Stomach (tissue), 4 donors: Measurements from ENCODE around the gene EXOSC7.

Experiments
- EP300 ChIP-seq: sonication (generic); formaldehyde crosslinking; IDR thresholded peaks from one replicate; pipeline ENCODE4 v1.6.1; 2017; ENCODE audit warnings: antibody characterized with exemption
- POLR2A ChIP-seq, 4 donors: fragments of 450-650 bp; IDR thresholded peaks; one replicate each; pipeline ENCODE4 v1.6.1; 2016; ENCODE audit warnings: antibody characterized with exemption in 4 of 4, control low read depth in 2 of 4, mild to moderate bottlenecking in 1 of 4, moderate library complexity in 1 of 4
- POLR2AphosphoS5 ChIP-seq, 3 donors: sonication (generic); formaldehyde crosslinking; IDR thresholded peaks; one replicate each; pipeline ENCODE4 v1.6.1; 2016; ENCODE audit warnings: antibody characterized with exemption in 3 of 3
- TF ChIP-seq, protein P1 (sequence below), 7 experiments: fragments of 450-650 bp in 4 of 7; fragments of 200-600 bp in 3 of 7; sonication (generic) in 3 of 7; IDR thresholded peaks; one replicate each; pipeline ENCODE4 v1.5.1; 2016 to 2019; ENCODE audit warnings: antibody characterized with exemption in 7 of 7, control low read depth in 2 of 7, mild to moderate bottlenecking in 1 of 7

DNA sequence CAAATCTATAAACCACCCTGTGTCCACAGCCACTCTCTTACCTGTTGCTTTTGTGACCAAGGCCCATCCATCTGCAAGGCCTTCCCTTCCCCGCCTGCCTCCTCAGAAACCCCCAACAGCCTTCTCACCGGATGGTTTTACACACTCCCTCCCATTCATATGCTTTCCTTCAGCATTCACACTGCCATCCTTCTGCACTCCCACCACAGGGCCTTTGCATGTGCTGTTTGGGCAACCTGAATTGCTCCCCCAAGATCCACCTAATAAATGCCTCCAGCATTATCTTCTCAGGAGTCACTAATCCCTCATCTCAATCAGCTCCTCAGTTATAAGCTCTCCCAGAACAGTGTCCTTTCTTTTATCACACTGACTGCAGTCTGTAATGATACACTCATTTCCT lies 56.1 kb downstream of the EXOSC7 start:
- TF ChIP-seq, protein P1, sequence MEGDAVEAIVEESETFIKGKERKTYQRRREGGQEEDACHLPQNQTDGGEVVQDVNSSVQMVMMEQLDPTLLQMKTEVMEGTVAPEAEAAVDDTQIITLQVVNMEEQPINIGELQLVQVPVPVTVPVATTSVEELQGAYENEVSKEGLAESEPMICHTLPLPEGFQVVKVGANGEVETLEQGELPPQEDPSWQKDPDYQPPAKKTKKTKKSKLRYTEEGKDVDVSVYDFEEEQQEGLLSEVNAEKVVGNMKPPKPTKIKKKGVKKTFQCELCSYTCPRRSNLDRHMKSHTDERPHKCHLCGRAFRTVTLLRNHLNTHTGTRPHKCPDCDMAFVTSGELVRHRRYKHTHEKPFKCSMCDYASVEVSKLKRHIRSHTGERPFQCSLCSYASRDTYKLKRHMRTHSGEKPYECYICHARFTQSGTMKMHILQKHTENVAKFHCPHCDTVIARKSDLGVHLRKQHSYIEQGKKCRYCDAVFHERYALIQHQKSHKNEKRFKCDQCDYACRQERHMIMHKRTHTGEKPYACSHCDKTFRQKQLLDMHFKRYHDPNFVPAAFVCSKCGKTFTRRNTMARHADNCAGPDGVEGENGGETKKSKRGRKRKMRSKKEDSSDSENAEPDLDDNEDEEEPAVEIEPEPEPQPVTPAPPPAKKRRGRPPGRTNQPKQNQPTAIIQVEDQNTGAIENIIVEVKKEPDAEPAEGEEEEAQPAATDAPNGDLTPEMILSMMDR (IDR thresholded peaks at IDR 0.05): no peak
- TF ChIP-seq POLR2A (IDR thresholded peaks at IDR 0.05): no peak
- no peak for TF ChIP-seq POLR2AphosphoS5 (IDR thresholded peaks at IDR 0.05)
- TF ChIP-seq EP300: no peak
